Neural crest cell (in vitro differentiated cells): Measurements from ENCODE around the gene CCNK. TPM values are rescaled to one million over a fixed set of nuclear protein-coding genes. Genes with fewer than 3 reads are reported as not detected.
A peak's percentile ranks its signal among the peaks of the same experiment; 100 is the strongest.

Experiments used
- DNase-seq: peaks from one replicate; pipeline ENCODE4 v3.0.0; 2021; ENCODE audit warnings: low read depth, mixed read lengths, low spot score
- H3K27ac Mint-ChIP-seq: one replicate; pipeline ENCODE4 v1.8.0; 2021; ENCODE audit warnings: mild to moderate bottlenecking, mixed read lengths; ENCODE audit not compliant: unreplicated experiment
- H3K27me3 Mint-ChIP-seq: 2 replicates; pipeline ENCODE4 v1.8.0; 2021; ENCODE audit warnings: low read depth, mild to moderate bottlenecking, mixed read lengths
- H3K36me3 Mint-ChIP-seq: 2 replicates; pipeline ENCODE4 v1.8.0; 2021; ENCODE audit warnings: low read depth, mild to moderate bottlenecking, mixed read lengths
- H3K4me1 Mint-ChIP-seq: 2 replicates; pipeline ENCODE4 v1.8.0; 2021; ENCODE audit warnings: mixed read lengths
- H3K4me3 Mint-ChIP-seq: one replicate; pipeline ENCODE4 v1.8.0; 2021; ENCODE audit warnings: mild to moderate bottlenecking, mixed read lengths
- H3K9me3 Mint-ChIP-seq: 2 replicates; pipeline ENCODE4 v1.8.0; 2021; ENCODE audit warnings: mixed read lengths
- total RNA-seq: library from RNA; stranded (reverse); gene quantifications from 2 replicates; pipeline ENCODE4 v1.2.1, GENCODE V29; 2021
- TF ChIP-seq, protein P1 (sequence below): fragments of 200-600 bp; sonication (generic); conservative IDR thresholded peaks from 2 replicates; pipeline ENCODE4 v1.5.0; 2021; ENCODE audit warnings: antibody characterized with exemption, mild to moderate bottlenecking

CCNK gene
- total RNA-seq, 1 donor from 2014 or later = 69.6 TPM

DNA sequence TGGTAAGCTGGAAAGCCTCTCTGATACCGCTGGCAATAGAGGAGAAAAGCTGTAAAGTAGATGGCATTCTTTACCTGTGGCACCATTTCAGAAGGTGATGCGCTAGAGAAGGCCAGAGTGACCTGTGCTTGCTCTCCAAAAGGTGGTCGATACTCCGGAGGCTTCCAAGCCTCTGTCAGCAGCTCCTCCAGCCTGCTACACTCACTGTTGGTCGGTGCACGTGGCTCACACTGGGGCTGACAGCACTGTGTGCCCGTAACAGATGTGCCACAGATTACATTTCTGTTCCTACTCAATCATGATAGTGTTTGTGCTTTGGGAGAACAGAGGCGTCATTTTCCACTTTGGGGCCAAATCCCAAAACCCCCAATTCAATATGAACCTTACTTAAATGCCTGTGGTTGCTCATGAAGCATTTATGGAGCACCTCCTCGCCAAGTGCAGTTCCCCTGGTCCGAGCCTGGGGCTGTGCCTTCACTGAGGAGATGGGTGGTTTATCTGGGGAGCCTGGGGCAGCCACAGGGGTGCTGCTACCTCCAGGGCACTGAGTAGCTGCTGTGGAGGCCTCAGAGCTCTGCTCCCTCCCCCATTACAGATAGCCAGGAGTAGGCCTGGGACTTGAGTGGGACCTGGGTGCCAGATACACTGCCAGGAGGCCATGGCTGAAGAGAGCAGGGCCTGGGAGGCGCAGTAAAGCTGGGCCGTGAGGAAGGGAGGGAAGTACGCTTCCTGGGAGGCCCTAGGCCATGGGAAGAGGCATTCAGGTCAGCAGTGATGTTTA lies 26.8 kb downstream of the CCNK start:
- Mint-ChIP-seq H3K36me3 (peaks cover 8% of the 10 kb centered on the region), H3K9me3 (no peaks in the 10 kb centered on the region), H3K4me3 (no peak overlapping the region), H3K4me1 (peaks cover 13% of the 10 kb centered on the region), H3K27me3 (no peaks in the 10 kb centered on the region), H3K27ac (no peak overlapping the region)
- TF ChIP-seq, protein P1, sequence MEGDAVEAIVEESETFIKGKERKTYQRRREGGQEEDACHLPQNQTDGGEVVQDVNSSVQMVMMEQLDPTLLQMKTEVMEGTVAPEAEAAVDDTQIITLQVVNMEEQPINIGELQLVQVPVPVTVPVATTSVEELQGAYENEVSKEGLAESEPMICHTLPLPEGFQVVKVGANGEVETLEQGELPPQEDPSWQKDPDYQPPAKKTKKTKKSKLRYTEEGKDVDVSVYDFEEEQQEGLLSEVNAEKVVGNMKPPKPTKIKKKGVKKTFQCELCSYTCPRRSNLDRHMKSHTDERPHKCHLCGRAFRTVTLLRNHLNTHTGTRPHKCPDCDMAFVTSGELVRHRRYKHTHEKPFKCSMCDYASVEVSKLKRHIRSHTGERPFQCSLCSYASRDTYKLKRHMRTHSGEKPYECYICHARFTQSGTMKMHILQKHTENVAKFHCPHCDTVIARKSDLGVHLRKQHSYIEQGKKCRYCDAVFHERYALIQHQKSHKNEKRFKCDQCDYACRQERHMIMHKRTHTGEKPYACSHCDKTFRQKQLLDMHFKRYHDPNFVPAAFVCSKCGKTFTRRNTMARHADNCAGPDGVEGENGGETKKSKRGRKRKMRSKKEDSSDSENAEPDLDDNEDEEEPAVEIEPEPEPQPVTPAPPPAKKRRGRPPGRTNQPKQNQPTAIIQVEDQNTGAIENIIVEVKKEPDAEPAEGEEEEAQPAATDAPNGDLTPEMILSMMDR = no peak
- no peak for DNase-seq

DNA sequence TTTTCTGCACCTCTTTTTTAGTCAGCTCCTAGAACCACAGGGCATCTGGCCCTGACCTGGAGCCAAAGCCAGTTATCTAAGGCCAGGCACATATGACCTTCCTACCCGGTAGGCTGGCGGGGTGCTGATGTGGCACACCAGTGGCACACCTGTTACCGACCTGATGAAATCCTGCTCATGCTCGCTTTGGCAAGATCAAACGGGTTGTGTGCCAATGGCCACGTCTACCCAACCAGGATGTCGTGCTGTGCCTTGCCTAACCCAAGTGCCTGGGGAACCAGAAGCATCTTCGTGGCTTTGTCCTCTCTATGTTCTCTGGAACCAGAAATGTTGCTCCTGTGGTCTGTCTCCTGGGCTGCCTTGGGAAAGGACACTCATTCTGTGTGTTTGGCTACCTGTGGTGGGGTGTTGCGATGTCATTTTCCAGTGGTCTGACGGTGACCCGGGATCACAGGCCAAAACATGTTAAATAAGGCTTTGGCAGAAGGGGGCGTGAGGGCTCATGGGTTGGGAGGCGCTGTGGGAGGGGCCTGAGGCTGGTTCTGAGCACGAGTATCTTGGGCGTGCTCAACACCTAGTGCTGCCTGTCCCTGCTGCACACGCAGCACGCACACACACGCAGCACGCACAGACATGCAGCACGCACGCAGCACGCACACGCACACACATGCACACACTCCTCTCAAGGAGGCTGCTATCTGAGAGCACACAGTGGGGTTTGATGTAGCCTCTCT lies 27.9 kb downstream of the CCNK start:
- H3K4me1 Mint-ChIP-seq = peaks cover 13% of the 10 kb centered on the region
- TF ChIP-seq, protein P1 = no peak
- DNase-seq = no peak
- peaks cover 8% of the 10 kb centered on the region for H3K36me3 Mint-ChIP-seq
- H3K9me3 Mint-ChIP-seq = no peaks in the 10 kb centered on the region
- H3K27me3 Mint-ChIP-seq = no peaks in the 10 kb centered on the region
- no peak overlapping the region for H3K27ac Mint-ChIP-seq
- peak overlapping the region; percentile 23 for H3K4me3 Mint-ChIP-seq

DNA sequence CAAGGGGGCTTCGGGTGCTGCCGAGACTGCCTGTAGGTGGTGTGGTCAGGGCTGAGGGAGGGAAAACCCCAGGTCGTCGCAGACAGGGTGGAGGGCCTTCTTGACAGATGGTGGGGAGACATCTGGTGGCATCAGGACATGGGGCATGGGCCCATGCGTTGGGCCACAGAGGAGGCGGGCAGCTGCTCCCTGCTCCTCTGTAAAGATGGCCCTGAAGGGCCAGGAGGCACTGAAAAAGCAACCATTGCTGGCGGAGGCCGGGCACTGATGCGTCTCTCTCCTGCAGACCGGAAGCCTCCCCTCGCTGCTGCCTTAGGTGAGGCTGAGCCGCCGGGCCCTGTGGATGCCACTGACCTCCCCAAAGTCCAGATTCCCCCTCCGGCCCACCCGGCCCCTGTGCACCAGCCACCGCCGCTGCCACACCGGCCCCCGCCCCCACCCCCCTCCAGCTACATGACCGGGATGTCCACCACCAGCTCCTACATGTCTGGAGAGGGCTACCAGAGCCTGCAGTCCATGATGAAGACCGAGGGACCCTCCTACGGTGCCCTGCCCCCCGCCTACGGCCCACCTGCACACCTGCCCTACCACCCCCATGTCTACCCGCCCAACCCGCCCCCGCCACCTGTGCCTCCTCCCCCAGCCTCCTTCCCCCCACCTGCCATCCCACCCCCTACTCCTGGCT lies 28.8 kb downstream of the CCNK start:
- DNase-seq = no peak
- H3K36me3 Mint-ChIP-seq = peaks cover 6% of the 10 kb centered on the region
- no peak overlapping the region for H3K4me3 Mint-ChIP-seq
- H3K27ac Mint-ChIP-seq = no peak overlapping the region
- H3K4me1 Mint-ChIP-seq = peaks cover 13% of the 10 kb centered on the region
- no peaks in the 10 kb centered on the region for H3K9me3 Mint-ChIP-seq
- TF ChIP-seq, protein P1 = no peak
- H3K27me3 Mint-ChIP-seq = no peaks in the 10 kb centered on the region

DNA sequence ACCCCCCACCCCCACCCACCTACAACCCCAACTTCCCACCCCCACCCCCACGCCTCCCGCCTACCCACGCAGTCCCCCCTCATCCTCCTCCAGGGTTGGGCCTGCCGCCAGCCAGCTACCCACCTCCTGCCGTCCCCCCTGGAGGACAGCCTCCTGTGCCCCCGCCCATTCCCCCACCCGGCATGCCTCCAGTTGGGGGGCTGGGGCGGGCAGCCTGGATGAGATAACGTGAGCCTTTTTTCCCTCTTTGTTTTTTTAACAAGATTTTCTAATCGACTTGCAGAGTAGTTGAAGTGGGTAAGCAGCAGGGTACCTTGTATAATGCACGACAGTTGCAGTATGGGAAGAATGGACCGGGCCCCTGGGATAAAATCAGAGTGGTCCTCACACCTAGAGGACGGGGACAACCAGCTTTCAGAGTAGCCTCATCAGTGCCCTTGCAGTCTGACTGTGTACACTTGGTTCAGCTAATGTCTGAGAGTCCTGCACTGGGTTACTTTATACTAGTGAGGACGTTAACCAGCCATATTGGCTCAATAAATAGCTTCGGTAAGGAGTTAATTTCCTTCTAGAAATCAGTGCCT lies 29.4 kb downstream of the CCNK start:
- peak overlapping the region; percentile 25 for H3K4me3 Mint-ChIP-seq
- TF ChIP-seq, protein P1 = no peak
- peaks cover 13% of the 10 kb centered on the region for H3K4me1 Mint-ChIP-seq
- H3K36me3 Mint-ChIP-seq = peaks cover 4% of the 10 kb centered on the region
- H3K9me3 Mint-ChIP-seq = no peaks in the 10 kb centered on the region
- no peaks in the 10 kb centered on the region for H3K27me3 Mint-ChIP-seq
- DNase-seq = no peak
- H3K27ac Mint-ChIP-seq = no peak overlapping the region

DNA sequence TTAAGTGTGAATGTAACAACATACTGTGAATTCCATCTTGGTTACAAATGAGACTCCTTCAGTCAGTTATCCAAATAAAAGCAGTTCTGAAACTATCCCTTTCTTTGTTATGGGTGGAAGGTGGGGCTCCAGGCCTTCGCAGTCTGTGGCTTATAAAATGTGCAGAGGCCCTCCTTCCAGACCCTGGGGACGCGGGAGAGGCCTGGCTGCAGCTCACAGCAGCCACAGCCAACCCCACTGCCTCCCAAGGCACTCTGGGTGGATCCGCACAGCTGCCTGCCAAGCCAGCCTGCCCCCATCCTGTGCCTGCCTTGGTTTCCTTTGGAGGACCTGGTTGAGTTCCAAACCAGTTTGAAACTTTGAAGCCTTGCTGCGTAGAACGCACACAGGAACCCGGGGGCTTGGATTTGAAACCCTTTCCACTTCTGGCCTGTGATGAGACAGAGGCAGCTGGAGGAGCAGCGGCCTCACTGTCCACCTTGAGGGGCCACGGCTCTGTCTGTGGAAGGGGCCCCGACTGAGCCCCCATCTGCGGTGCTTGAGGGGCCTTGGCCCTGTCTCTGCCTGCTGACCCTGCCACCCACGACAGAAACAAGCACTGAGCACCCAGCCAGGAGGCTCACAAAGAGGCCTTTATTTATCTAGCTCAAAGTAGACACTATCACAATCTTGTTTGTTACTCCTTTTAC lies 30.4 kb downstream of the CCNK start:
- H3K27ac Mint-ChIP-seq = no peak overlapping the region
- TF ChIP-seq, protein P1 = no peak
- DNase-seq = no peak
- peaks cover 13% of the 10 kb centered on the region for H3K4me1 Mint-ChIP-seq
- H3K4me3 Mint-ChIP-seq = peak overlapping the region; percentile 36
- H3K9me3 Mint-ChIP-seq = no peaks in the 10 kb centered on the region
- no peaks in the 10 kb centered on the region for H3K27me3 Mint-ChIP-seq
- H3K36me3 Mint-ChIP-seq = peaks cover 1% of the 10 kb centered on the region
